Measurements from ENCODE around the gene P2RX7. TPM values are rescaled to one million over a fixed set of nuclear protein-coding genes. Genes with fewer than 3 reads are reported as not detected.

The P2RX7 gene
- total and polyA plus RNA-seq, 2 donors (not counting 1 experiment from before 2014, with no cell fraction given), result 1.9 to 17.2 TPM

DNA sequence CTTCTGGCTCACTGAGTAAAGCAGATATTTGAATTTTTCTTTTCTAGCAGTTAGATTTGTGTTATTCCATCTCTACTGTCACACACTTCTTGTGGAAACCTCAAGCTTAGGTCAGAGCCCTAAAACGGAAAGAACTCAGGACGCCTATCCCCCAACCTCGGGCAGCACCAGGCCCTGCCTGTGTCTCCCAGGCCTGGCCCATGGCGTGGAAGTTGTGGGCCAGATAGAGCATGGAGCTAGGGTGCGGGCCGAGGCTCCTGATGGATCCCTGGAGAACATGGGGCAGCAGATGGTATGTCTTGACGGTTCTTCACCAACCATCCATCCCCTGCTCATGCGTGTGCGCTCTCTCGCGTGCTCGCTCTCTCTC, 97.8 kb downstream of the P2RX7 start:
- H3K9me3 ChIP-seq (ENCODE audit: control insufficient read depth, insufficient read depth, low read depth, low read length), result no peaks in the 10 kb centered on the region
- no peak overlapping the region for H2AFZ ChIP-seq (ENCODE audit: low read length)
- no peaks in the 10 kb centered on the region for H4K20me1 ChIP-seq (ENCODE audit: control insufficient read depth, extremely low read depth, insufficient read depth, low read length)
- DNase-seq (ENCODE audit: low read depth in 2 of 2), result no peak
- H3K4me1 ChIP-seq (ENCODE audit: control insufficient read depth, extremely low read depth, insufficient read depth, low read length), result no peaks in the 10 kb centered on the region
- peaks cover 10% of the 10 kb centered on the region for H3K36me3 ChIP-seq (ENCODE audit: control insufficient read depth, insufficient read depth, low read length)
- H3K9ac ChIP-seq (ENCODE audit: insufficient read depth, low read length), result no peak overlapping the region
- H3K4me3 ChIP-seq (replicated peaks in 1 of 4; ENCODE audit: control extremely low read depth in 1 of 4, insufficient read depth in 1 of 4, low read depth in 3 of 4, low read length in 4 of 4), result no peak overlapping the region
- no peak for TF ChIP-seq EZH2 (IDR thresholded peaks at IDR 0.05; ENCODE audit: low read length, missing control alignments)
- TF ChIP-seq, protein P1, sequence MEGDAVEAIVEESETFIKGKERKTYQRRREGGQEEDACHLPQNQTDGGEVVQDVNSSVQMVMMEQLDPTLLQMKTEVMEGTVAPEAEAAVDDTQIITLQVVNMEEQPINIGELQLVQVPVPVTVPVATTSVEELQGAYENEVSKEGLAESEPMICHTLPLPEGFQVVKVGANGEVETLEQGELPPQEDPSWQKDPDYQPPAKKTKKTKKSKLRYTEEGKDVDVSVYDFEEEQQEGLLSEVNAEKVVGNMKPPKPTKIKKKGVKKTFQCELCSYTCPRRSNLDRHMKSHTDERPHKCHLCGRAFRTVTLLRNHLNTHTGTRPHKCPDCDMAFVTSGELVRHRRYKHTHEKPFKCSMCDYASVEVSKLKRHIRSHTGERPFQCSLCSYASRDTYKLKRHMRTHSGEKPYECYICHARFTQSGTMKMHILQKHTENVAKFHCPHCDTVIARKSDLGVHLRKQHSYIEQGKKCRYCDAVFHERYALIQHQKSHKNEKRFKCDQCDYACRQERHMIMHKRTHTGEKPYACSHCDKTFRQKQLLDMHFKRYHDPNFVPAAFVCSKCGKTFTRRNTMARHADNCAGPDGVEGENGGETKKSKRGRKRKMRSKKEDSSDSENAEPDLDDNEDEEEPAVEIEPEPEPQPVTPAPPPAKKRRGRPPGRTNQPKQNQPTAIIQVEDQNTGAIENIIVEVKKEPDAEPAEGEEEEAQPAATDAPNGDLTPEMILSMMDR (conservative IDR thresholded peaks at IDR 0.05 in 1 of 2, IDR thresholded peaks at IDR 0.05 in 1 of 2; ENCODE audit: low read depth in 1 of 2, low read length in 2 of 2), result no peak
- no peaks in the 10 kb centered on the region for H3K27me3 ChIP-seq (ENCODE audit: control insufficient read depth, insufficient read depth, low read length)
- H3K79me2 ChIP-seq (ENCODE audit: control insufficient read depth, insufficient read depth, low read length), result no peaks in the 10 kb centered on the region
- no peak overlapping the region for H3K4me2 ChIP-seq (ENCODE audit: extremely low read depth, insufficient read depth, low read length)
- no peak overlapping the region for H3K27ac ChIP-seq (ENCODE audit: insufficient read depth, low read length)

DNA sequence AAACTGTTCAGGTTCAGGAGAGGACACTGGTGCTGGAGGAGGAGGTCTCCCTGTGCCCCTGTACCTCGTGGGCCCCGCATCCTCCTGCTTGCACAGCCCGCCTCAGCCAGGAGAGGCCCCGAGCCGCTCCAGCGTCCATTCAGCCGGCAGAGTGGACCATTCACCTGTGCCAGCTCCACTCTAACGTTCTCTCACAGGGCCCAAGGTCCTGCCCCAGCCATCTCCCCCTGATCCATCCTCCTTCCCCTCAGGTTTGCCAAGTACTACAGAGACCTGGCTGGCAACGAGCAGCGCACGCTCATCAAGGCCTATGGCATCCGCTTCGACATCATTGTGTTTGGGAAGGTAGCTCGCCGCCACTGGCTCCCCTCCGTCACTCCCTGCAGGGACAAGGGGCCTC, 99.5 kb downstream of the P2RX7 start:
- Histone ChIP-seq H3K4me1 (ENCODE audit: control insufficient read depth, extremely low read depth, insufficient read depth, low read length) (no peaks in the 10 kb centered on the region), H3K79me2 (ENCODE audit: control insufficient read depth, insufficient read depth, low read length) (no peaks in the 10 kb centered on the region), H3K9ac (ENCODE audit: insufficient read depth, low read length) (no peak overlapping the region), H2AFZ (ENCODE audit: low read length) (no peak overlapping the region), H3K27ac (ENCODE audit: insufficient read depth, low read length) (no peak overlapping the region), H3K4me2 (ENCODE audit: extremely low read depth, insufficient read depth, low read length) (no peak overlapping the region), H3K4me3 (replicated peaks in 1 of 4; ENCODE audit: control extremely low read depth in 1 of 4, insufficient read depth in 1 of 4, low read depth in 3 of 4, low read length in 4 of 4) (no peak overlapping the region), H3K9me3 (ENCODE audit: control insufficient read depth, insufficient read depth, low read depth, low read length) (no peaks in the 10 kb centered on the region), H3K36me3 (ENCODE audit: control insufficient read depth, insufficient read depth, low read length) (peaks cover 10% of the 10 kb centered on the region), H3K27me3 (ENCODE audit: control insufficient read depth, insufficient read depth, low read length) (no peaks in the 10 kb centered on the region), H4K20me1 (ENCODE audit: control insufficient read depth, extremely low read depth, insufficient read depth, low read length) (no peaks in the 10 kb centered on the region)
- no peak for DNase-seq (ENCODE audit: low read depth in 2 of 2)
- TF ChIP-seq EZH2 (IDR thresholded peaks at IDR 0.05; ENCODE audit: low read length, missing control alignments), result no peak
- TF ChIP-seq, protein P1 (conservative IDR thresholded peaks at IDR 0.05 in 1 of 2, IDR thresholded peaks at IDR 0.05 in 1 of 2; ENCODE audit: low read depth in 1 of 2, low read length in 2 of 2), result no peak

DNA sequence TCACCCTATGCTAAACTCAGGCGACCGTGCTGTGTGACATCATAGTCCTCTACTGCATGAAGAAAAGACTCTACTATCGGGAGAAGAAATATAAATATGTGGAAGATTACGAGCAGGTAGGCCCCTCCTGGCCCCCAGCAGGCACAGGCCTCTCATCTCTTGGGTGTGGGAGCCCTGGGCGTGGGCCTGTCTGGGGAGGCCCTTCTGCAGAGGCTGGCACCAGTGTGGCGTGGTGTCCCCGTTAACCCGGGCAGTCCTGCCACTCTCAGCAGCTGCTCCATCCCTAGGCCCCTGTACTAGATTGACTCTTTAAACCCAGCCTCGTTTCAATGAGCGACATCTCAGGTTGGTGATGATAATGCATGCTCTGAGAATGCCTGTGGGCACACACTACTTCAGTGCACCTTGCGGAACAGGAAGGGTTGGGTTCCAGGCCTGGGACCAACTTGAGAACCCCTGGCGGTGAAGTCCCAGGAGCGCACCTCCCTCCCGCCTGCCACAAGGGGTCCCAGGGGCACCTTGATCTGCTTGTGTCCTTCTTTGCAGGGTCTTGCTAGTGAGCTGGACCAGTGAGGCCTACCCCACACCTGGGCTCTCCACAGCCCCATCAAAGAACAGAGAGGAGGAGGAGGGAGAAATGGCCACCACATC, 100.4 kb downstream of the P2RX7 start:
- Histone ChIP-seq H3K79me2 (ENCODE audit: control insufficient read depth, insufficient read depth, low read length) (no peaks in the 10 kb centered on the region), H3K9ac (ENCODE audit: insufficient read depth, low read length) (no peak overlapping the region), H3K36me3 (ENCODE audit: control insufficient read depth, insufficient read depth, low read length) (peaks cover 10% of the 10 kb centered on the region), H3K4me3 (replicated peaks in 1 of 4; ENCODE audit: control extremely low read depth in 1 of 4, insufficient read depth in 1 of 4, low read depth in 3 of 4, low read length in 4 of 4) (no peak overlapping the region), H3K4me1 (ENCODE audit: control insufficient read depth, extremely low read depth, insufficient read depth, low read length) (no peaks in the 10 kb centered on the region), H3K27me3 (ENCODE audit: control insufficient read depth, insufficient read depth, low read length) (no peaks in the 10 kb centered on the region), H3K27ac (ENCODE audit: insufficient read depth, low read length) (no peak overlapping the region), H3K4me2 (ENCODE audit: extremely low read depth, insufficient read depth, low read length) (no peak overlapping the region), H2AFZ (ENCODE audit: low read length) (no peak overlapping the region), H4K20me1 (ENCODE audit: control insufficient read depth, extremely low read depth, insufficient read depth, low read length) (no peaks in the 10 kb centered on the region), H3K9me3 (ENCODE audit: control insufficient read depth, insufficient read depth, low read depth, low read length) (no peaks in the 10 kb centered on the region)
- DNase-seq (ENCODE audit: low read depth in 2 of 2), result no peak
- TF ChIP-seq, protein P1 (conservative IDR thresholded peaks at IDR 0.05 in 1 of 2, IDR thresholded peaks at IDR 0.05 in 1 of 2; ENCODE audit: low read depth in 1 of 2, low read length in 2 of 2), result no peak
- no peak for TF ChIP-seq EZH2 (IDR thresholded peaks at IDR 0.05; ENCODE audit: low read length, missing control alignments)
